ENCODE data around the gene JAM3.

GRCh38 chr11:134022748-134023147, 46.1 kb upstream of the JAM3 start:
- TF ChIP-seq CTCF (conservative IDR thresholded peaks at IDR 0.05) (no peak), EZH2 (IDR thresholded peaks at IDR 0.05; ENCODE audit: low read depth) (no peak)
